Activated gamma-delta T cell treated with anti-CD3 and anti-CD28 coated beads, Interleukin-2, amount 50 U/mL, for 16 hours (primary cell): Measurements from ENCODE around the gene VPS4B.
A peak's percentile ranks its signal among the peaks of the same experiment; 100 is the strongest.
"Not testable (repeated sequence)": the region's sequence is repeated elsewhere in the genome, so short reads cannot be mapped to it uniquely, and the experiment has no call there.

ENCODE experiments used
- DNase-seq: peaks from one replicate; pipeline ENCODE4 v3.0.0-alpha.2; 2020; ENCODE audit warnings: low read depth

VPS4B gene

GRCh38 chr18:63422087-63422863, at the start of gene VPS4B:
Gene VPS4B, minus strand, starts transcription at chr18:63422476. Its CDS starts 217 bp downstream, at chr18:63422259.
- DNase-seq: peak; percentile 99

- DNase-seq: no peak
These were observed 48.5 kb upstream of the VPS4B start for GRCh38 chr18:63470751-63471150.

- DNase-seq: no peak
These were observed 46.3 kb upstream of the VPS4B start for GRCh38 chr18:63468575-63468974.

GRCh38 chr18:63467699-63468098, 45.4 kb upstream of the VPS4B start:
- no peak for DNase-seq

- DNase-seq: no peak
These were observed 42.8 kb upstream of the VPS4B start for GRCh38 chr18:63465059-63465458.

- no peak for DNase-seq
These were observed 42.2 kb upstream of the VPS4B start for GRCh38 chr18:63464434-63464833.

GRCh38 chr18:63460414-63460813, 38.1 kb upstream of the VPS4B start:
- DNase-seq: no peak

GRCh38 chr18:63457977-63458376, 35.7 kb upstream of the VPS4B start:
- no peak for DNase-seq

- DNase-seq: no peak
These were observed 32.2 kb upstream of the VPS4B start for GRCh38 chr18:63454497-63454896.

- DNase-seq: not testable (repeated sequence)
These were observed 30.5 kb upstream of the VPS4B start for GRCh38 chr18:63452751-63453150.

GRCh38 chr18:63451799-63452660, 29.8 kb upstream of the VPS4B start:
- no peak for DNase-seq

GRCh38 chr18:63449426-63449825, 27.1 kb upstream of the VPS4B start:
- no peak for DNase-seq

- no peak for DNase-seq
These were observed 24.8 kb upstream of the VPS4B start for GRCh38 chr18:63447066-63447465.

GRCh38 chr18:63446266-63446665, 24.0 kb upstream of the VPS4B start:
- DNase-seq: no peak

GRCh38 chr18:63445037-63445436, 22.8 kb upstream of the VPS4B start:
- DNase-seq: no peak

GRCh38 chr18:63444580-63444979, 22.3 kb upstream of the VPS4B start:
- DNase-seq: no peak

- no peak for DNase-seq
These were observed 21.6 kb upstream of the VPS4B start for GRCh38 chr18:63443829-63444228.

- no peak for DNase-seq
These were observed 18.6 kb upstream of the VPS4B start for GRCh38 chr18:63440881-63441280.

- no peak for DNase-seq
These were observed 17.9 kb upstream of the VPS4B start for GRCh38 chr18:63440219-63440618.

- peak; percentile 29 for DNase-seq
These were observed 17.1 kb upstream of the VPS4B start for GRCh38 chr18:63439334-63439733.

GRCh38 chr18:63438181-63438580, 15.9 kb upstream of the VPS4B start:
- DNase-seq: no peak

- DNase-seq: no peak
These were observed 11.1 kb upstream of the VPS4B start for GRCh38 chr18:63433334-63433866.

GRCh38 chr18:63431180-63431579, 8.9 kb upstream of the VPS4B start:
- no peak for DNase-seq
